Bone marrow (tissue), 2 donors: Measurements from ENCODE around the gene ADK.
"Not testable (repeated sequence)": the region's sequence is repeated elsewhere in the genome, so short reads cannot be mapped to it uniquely, and the experiment has no call there.

Experiments used
- DNase-seq, 2 donors: peaks; one replicate each; lab custom pipeline; 2025; lab: John Stamatoyannopoulos, UW

Gene ADK

DNA sequence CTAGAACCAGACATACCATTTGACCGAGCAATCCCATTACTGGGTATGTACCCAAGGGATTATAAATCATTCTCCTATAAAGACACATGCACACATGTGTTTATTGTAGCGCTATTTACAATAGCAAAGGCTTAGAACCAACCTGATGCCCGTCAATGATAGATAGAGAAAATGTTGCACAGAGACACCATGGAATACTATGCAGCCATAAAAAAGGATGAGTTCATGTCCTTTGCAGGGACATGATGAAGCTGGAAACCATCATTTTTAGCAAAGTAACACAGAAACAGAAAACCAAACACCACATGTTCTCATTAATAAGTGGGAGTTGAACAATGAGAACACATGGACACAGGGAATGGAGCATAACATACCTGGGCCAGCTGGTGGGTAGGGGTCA, 202.0 kb downstream of the ADK start:
- DNase-seq: not testable (repeated sequence)

DNA sequence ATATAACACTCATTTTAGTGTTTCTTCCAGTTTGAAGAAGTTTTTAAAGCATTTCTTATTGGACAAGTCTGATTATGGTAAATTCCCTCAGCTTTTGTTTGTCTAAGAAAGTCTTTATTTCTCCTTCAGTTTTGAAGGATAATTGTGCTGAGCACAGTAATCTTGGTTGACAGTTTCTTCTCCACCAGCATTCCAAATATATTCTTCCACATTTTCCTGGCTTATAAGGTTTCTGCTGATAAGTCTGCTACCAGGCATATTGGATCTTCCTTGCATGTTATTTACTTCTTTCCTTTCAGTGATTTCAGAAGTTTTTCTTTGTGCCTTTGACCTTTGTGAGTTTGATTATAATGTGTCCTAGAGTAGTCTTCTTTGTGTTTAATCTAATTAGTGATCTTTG, 210.7 kb downstream of the ADK start:
- DNase-seq: no peak

DNA sequence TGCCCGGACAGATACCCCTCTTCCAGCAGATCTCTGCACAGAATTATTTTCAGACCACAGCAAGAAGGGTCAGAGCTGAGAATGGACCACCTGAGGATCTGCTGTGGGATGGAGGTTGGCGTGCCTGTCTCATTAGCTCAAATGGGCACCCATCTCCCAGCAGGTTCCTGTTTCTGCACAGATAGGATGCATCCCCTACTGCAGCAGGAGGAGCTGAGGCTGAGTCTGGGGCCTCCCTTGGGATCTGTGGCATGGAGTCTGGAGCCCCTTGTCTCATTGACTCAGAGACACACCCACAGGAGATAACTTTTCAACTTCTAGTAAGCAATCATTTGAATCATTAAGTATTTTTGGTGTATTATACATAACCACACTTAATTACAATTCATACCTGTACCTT, 212.7 kb downstream of the ADK start:
- DNase-seq: no peak

DNA sequence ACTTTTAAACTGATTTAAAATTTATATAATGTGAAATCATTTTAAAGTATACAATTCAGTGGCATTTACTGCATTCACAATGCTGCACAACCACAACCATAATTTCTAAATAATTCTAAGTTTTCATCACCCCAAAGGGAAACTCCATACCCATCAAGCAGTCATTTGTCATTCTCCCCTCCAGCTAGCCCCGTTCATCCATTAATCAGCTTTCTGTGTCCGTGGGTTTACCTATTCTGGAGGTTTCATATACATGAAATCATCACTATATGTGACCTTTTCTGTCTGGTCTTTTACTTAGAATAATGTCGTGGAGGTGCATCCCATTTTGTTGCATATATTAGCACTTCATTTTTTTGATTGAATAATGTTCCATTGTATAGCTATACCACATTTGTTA, 214.1 kb downstream of the ADK start:
- no peak for DNase-seq

DNA sequence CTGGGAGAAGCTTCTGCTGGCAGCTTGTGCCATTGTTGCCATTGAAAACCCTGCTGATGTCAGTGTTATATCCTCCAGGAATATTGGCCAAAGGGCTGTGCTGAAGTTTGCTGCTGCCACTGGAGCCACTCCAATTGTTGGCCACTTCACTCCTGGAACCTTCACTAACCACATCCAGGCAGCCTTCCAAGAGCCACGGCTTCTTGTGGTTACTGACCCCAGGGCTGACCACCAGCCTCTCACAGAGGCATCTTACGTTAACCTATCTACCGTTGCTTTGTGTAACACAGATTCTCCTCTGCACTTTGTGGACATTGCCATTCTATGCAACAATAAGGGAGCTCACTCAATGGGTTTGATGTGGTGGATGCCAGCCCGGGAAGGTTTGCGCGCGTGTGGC, 220.7 kb downstream of the ADK start:
- no peak for DNase-seq

DNA sequence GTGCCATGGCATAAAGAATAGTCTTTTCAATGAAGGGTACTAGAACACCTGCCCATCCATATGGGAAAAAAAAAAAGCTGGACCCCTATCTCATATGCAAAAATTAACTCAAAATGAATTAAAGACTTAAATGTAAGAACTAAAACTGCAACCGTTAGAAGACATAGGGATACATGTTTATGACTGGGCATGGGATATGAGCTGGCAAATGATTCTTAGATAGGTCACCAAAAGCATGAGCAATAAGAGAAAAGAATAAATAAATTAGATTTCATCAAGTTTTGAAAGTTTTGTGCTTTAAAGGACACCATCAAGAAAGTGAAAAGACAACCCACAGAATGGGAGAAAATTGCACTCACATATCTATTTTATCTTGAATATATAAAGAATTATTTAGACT, 222.0 kb downstream of the ADK start:
- no peak for DNase-seq

DNA sequence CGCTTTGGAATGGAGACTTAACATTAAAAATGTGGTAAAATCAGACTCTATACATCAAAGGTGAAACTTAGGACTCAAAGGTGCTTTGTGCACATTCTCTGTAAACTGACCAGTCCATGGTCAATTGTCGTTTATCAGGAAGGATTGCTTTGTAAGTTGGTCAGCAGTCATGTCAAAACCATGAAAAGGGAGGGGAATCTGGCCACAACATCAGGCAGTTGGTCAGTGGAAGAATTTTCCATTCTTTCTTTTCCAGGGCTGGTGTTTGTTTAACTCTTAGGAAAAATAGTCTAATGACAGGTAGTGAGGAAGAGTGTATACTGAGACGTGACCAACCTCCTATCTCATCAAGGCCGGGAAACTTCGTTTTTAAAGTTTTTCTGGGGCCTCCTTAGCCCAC, 226.5 kb downstream of the ADK start:
- DNase-seq: no peak

DNA sequence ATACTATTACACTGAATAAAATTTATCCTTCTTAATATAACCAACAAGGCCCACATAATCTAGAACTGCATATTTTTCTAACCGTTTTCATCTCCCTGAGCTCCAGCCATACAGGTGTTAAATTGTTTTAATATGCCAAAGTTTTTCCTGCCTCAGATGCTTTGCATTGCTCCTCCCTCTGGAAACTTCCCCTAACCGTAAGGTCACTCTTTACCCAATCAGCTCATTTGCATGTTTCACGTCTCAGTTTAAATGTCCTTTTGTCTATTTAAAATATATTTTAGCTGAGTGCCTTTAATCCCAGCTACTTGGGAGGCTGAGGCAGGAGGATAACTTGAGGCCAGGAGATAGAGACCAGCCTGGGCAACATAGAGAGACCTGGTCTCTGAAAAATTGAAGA, 228.5 kb downstream of the ADK start:
- DNase-seq: no peak

DNA sequence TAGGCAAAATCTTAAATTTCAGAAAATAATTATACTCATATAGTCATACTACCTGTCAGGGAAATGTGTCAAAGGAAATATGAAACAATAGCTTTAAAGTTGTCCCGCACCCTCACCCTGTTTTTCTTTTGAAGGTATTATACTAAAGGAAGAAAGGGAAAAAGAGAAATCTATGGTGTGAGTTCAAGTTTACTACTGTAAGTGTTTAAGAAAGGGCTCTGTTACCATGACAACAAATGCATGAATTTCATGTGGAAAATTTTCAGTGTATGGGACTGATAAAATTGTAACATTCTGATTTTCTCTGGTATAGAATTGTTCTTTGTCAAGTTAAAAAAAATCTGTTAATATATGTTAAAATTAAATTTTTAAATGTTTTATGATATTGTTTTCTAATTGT, 229.8 kb downstream of the ADK start:
- DNase-seq: no peak

DNA sequence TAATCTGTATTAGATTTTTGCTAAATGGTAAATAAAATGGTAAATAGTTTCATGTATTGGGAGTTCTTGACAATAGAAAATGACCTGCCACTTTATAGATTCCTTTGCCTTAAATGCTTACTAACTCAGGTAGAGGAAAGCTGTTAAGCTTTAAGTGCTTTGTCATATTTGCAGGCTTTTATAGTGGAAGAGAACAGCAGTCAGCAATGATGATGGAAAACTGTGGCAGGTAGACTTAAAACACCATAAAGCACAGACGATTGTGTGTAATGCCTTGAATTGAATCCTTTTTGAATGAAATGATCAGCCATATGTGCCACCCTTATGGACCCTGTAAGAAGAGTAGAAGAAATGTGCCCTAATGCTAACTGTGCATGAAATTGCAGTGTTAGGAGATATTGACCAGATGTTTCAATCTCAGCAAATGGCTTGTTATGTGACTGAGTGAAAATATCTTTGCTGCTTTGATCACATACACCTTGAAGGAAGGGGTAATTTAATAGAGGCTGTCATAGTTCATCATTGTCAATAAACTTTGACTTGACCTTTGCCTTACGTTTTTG, 230.4 kb downstream of the ADK start:
- no peak for DNase-seq

DNA sequence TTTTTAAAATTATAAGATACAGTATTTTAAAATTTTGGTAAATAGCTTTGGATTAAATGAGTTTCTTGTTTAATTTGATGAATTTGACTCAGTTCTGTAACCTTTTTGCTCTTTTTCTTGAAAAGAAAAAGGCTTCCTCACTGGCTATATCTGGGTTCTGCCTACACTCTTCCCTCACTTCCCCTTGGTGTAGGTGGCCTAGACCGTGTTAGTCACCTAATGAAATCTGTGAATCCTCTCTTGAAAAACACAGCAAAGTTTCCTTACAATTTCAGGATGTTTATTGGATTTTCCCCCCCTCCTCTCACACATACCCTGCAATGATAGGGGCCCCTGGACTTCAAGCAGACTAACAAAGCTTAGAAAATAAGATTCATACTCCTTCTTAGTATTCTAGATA, 231.6 kb downstream of the ADK start:
- DNase-seq: no peak

DNA sequence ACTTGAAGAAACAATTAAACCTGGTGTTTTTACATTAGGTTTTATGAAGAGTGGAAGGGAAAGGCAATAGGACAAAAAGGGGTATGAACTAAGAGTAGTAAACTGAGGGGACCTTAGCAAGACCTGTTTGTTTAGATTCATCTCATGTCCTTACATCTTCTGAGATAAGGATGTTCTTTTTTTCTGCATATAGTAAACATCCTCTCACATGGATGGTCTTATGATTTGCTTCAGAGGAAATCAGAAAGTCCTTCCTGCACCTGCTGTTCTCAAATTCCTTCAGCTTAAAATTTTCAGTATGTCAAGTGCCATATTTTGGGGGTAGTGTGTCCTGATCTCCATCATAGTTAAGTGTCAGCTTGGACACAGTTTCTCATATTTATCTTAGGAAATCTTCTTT, 232.6 kb downstream of the ADK start:
- no peak for DNase-seq

DNA sequence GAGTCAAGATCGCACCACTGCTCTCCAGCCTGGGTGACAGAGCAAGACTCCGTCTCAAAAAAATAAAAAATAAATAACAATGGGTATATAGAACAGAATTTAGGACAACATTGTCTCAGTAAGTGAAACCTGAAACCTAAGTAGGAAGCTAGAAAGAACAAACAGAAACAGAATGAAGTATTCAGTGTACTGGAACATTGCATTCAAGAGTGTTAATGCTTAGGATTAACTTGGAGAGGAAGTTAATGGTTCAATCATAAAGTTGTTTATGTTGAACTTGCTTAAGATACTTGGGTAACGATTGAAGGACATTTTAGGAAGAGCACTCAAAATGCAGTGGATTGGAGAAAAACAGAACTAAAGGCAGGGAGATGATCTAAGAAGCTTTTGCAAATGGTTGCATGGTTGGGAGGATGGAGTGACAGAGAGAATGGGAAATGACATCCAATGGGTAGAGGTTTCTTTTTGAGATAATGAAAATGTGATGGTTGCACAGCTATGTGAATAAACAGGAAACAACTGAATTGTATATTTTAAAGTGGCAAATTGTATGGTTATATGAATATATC, 233.7 kb downstream of the ADK start:
- DNase-seq: no peak

DNA sequence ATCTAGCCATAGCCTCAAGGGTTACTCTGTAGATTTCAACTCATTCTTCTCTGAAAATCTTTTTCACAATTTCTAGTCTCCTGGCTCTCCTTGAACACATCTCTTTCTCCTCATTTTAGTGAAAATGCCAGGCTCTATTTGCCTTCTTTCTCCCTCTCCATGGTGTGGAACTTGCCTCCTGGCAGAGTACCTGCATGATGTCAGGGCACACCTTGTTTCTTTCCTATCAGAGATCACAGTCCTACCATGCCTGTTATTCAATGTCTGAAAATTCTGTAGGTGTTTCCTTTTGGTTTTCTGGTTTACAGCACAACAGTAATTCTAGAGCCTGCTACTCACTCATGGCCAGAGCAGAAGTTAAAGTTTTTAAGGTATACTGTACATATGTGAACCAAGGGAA, 237.8 kb downstream of the ADK start:
- DNase-seq: no peak

DNA sequence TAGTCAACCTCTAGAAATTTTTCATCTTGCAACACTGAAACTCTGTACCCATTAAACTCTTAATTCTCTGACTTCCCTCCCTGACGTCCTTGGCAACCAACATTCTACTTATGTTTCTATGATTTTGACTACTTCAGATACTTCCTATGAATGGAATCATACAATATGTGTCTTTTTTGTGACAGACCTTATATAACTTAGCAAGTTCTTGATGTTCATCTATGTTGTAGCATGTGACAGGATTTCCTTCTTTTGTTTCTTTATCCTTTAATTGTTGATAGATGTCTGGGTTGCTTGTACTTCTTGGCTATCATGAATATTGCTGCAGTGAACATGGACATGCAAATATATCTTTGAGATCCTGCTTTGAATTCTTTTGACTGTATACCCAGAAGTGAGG, 240.8 kb downstream of the ADK start:
- no peak for DNase-seq

DNA sequence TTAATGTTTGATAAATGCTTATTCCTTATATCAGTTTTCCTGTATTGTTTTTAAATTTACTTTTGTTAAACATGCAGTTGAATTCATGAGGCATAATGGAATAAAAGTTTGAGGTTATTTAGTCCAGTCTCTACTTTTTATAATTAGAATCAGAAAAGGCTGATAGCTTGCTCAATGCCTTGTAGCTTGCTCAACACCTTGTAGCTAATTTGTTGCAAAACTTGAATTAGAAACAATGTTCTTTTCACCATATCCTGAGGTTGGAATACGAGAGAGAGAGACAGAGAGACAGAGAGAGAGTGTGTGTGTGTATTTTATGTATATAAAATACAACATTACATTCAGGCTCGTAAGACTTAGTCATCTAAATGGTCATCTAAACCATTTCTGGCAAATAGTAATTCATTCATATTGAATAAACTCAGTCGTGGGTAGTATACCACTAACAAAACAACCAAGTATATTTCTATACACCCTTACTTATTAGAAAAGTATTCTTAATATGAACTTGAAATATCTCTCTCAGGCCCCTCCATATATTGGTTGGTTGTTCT, 243.5 kb downstream of the ADK start:
- no peak for DNase-seq

DNA sequence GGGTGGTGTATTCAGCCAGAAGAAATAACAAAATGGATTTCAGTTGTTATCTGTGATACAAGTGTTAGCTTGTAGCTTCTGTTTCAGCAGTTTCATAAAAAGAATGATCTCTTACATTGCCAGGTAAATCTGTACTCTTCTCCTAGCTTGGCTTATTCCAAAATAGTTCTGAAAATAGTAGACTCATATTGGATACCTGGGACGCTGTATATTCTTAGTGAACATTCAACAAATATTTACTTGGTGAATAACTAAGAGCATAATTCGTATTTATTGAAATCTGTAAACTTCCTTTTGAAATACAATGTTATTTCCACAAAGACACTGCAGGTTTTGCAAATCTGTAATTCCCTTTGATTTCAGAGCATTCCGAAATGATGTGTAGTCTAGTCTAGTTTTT, 249.2 kb downstream of the ADK start:
- DNase-seq: no peak

DNA sequence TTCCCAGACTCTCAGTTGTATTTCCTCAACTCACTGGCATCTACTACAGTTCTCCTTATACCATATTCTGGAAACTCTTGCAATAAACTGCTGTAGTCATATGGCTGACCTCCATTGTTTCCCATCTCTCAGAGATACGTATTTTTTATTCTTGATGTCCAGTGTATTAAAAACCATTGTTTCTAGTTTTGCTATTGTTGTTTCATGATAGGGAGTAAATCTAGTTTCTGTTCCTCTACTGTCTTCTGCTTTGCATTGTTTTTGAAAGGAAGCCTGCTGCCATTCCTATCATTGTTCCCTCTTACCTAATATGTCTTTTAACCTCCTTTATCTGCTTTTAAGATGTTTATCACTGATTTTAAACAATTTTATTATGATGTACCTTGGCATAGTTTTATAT, 255.0 kb downstream of the ADK start:
- no peak for DNase-seq

DNA sequence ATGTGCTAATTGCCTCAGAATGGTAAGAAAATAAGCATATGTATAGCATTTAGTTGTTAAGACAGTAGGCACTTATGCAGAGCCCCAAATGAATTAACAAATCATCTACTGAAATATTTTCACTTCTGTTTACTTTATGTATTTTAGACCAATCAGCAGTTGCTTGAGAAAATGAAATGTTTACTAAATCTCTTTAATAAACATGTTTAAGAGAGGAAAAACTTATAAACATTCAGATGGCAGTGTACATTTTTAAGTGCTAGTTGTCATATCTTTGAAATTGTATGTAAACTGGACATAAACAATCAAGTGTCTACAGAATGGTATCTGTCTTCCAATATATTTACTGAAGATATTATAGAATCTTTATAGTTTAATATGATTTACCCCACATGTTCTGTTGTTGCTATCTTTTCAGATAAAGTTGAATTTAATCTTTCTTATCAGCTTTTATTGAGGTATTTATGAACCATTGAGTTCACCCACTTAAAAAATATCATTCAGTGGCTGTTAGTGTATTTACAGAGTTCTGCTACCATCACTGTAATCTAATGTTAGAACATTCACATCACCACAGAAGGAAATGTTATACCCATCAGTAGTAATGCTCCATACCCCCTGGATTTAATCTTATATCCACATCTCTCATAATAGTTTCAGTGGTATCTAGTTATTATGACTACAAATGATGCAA, 264.3 kb downstream of the ADK start:
- DNase-seq: no peak

DNA sequence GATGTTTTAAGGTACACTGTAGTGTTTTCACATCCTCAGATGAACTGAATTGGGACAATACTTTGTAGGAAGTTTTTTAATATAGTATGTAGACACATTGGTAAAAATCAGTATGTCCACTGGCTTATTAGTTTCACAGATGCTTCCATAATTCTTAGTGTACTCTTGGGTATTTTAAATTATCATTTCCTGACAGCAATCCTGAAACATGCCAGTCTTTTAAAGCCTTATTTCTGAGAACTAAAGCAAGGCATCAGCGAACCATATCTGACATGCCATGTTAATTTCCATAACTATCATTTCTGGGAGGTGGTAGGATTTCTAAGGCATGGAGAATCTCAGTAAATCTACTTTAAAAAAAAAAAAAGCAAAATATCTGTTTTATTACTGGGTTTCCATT, 266.4 kb downstream of the ADK start:
- DNase-seq: no peak

DNA sequence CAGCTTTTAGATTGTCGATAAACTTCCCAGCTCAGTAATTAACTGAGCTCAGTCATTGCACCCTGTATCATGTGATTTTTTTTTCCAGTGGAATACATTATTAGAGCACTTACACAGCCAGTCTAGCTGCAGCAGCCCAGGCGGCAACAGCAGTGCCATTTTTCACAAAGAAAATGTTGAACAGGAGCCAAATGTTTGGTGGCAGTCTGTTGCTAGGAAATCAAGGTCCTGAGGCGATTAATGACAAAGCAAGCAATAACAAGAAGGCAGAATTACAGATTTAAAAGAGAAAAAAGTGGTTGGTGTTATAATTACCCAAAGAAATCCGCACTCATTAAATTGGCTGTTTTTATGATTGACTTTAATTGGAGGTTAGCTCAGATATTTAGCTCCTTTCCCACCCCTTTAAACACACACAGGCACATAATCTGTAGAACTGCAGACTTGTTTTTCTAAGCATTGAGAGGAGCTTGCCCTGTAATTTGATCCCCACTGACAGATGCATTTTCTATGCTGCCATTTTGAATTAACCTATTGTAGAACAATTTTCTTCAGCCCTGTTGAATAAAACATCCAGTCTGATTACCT, 267.4 kb downstream of the ADK start:
- no peak for DNase-seq

DNA sequence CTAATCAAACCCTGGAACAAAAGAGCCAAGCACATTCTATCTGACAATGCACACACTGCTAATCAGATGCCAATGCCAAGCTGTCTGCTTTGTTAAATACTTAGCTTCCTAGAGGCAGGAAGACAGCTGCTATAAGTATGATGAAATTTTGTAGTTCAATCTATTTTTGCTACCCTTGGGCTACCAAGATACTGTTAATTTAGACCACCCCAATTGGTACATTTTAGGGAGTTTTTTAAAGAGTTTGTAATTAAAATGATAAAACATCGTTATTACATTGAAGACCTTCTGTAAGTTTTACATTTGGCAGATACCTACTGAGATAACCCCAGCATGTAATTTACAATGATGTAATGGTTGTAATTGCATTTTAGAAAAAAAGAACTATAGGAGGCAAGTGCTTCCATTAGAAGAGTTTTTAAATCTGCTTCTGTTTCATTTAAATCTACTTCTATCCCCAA, 268.5 kb downstream of the ADK start:
- no peak for DNase-seq

DNA sequence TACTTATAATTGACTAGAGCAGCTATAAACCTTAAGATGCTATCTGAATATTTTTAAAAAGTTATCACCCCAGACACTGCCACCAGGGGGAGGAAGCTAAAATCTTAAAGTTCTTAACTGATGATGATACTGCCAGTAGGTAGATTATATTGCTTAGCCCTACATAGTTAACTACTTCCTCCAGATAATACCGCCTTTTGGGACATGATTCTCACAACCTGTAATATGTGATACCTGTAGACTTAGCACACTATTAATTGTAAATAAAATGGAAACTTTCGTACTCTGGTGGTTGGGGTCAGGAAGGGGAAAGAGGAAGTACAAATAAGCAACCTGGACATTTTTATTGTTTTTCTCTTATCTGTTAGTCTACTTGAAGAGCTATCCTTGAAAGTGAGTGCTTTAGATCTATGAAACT, 268.9 kb downstream of the ADK start:
- DNase-seq: no peak
